ENCODE data around the gene EDN1.
"Not testable (repeated sequence)": the region's sequence is repeated elsewhere in the genome, so short reads cannot be mapped to it uniquely, and the experiment has no call there.

EDN1 gene

DNA sequence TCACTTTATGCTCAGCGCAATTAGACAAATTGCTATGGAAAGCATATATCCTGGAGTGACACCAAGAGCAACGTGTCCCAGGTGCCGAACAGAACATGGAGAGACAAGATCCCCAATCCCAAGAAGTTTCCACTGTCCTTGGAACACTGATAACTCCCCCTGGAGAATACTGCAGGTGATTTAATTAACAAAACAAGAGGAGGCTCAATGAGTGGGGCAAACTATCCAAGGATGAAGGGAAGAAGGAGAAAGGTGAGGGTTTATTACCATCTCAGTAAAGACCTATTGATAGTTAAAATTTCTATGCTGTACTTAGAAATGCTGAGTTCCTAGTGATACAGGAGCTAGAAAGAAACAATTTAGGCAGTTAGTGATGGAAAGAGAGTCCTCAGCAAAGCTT is 35.7 kb downstream of the EDN1 start:
- no peak for DNase-seq (ENCODE audit: low read depth)

DNA sequence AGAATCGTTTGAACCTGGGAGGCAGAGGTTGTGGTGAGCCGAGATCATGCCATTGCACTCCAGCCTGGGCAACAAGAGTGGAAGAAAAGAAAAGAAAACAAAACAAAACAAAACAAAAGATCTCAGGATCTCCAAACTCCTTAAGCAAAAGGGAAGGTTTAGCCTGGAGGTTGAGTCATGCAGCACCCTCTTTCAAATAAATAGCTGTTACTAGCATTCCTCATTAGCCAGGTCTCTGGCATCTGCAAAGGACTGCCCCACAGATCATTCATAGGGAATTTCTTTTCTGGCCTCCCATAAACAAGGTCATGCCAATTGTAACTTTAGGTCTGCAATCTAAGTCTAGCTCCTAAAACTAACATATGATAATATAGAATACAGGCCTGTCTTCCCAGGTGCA is 37.2 kb downstream of the EDN1 start:
- DNase-seq (ENCODE audit: low read depth), result no peak

DNA sequence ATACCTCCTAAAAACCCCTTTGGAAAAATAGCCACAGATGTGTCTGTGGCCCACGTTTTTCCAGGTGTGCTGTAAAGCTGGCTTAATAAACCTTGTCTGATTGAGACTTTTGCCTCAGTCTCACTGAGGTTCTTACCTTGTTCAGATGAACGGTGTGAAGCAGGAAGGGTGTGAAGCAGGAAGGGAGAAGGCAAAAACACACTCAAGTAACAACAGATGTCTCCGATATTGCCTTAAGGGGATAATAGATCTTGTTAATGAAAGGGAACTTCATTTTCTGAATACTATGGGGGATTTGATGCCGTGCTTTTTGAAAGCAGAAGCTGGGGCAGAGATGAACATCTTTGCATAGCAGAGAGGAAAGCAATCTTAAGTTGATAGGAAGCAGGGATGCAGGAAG is 37.8 kb downstream of the EDN1 start:
- no peak for DNase-seq (ENCODE audit: low read depth)

DNA sequence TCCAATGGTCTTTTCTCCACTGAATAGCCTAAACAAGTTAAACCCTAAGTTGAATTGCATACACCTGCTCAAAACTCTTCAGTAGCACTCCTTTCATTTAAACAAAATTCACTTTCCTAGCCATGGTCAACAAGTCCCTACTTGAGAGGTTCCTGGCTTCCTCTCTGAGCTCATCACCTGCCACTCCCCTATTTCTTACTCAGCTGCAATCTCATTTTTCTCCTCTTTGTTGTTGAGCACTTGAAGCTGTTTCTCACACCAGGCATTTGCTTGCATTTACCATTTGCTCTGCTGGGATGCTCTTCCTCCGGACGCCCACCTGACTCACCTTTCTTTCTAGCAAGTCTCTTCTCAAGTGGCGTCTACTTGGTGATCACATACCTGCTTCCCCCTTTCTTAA is 38.5 kb downstream of the EDN1 start:
- DNase-seq (ENCODE audit: low read depth), result no peak

DNA sequence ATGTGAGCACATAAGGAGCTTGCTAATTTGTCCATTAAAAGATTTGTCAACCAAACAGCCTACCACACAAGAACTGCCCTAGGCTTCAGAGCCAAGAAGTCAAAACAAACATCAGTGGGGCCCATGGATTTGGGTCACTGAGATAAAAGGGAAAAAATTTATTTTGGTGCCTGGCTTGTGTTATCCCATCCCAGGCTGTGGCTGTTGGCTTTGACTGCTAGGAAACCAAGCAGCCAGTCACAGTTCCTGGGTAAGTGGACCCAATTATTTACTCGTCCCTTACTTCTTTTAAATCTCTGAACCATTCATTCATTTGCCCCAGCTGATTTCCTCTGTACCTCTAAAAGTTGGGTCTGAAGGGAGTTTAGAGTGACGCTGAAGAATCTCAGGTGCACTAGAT is 41.3 kb downstream of the EDN1 start:
- DNase-seq (ENCODE audit: low read depth), result no peak

DNA sequence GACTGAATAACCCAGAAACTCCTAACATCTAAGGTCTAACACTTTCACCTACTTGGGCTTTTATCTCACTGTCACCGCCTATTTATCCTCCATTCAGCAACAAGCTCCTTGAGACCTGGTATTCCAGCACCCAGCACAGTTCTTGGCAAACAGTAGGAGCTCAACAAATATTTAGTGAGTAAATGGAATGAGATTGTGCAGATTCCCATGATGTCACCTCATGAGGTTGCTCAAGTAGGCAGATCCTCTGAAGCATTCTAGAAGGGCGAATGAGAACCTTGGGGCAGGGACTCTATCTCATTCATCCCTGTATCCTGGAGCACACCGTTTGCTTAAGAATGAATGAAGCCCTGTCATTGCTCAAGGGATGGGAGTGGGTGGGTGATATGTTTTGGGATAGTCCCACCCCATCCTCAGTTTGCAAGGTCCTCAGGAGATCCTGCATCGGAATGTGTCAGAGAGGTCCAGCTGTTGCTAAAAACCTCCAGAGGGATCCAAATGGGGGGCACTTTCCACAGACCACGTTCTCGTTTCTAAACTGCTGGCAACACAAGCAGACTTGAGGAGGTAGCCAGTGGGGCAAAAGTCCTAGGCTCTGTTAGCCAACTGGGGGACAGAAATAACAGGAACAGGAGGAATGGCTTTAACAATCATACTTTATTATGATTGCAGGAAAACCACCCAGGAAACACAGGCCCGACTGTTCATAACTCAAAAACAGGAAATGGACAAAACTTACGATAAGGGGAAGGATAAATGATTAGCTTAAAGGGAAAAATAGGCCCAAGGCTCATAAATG is 42.0 kb downstream of the EDN1 start:
- no peak for DNase-seq (ENCODE audit: low read depth)

DNA sequence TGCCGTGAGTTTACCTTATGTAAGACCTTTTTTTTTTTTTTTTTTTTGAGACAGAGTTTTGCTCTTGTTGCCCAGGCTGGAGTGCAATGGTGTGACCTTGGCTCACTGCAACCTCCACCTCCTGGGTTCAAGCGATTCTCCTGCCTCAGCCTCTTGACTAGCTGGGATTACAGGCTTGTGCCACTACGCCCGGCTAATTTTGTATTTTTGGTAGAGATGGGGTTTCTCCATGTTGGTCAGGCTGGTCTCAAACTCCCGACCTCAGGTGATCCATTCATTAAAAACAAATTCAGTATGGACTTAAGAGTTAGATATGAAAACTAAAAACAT is 42.6 kb downstream of the EDN1 start:
- not testable (repeated sequence) for DNase-seq (ENCODE audit: low read depth)

DNA sequence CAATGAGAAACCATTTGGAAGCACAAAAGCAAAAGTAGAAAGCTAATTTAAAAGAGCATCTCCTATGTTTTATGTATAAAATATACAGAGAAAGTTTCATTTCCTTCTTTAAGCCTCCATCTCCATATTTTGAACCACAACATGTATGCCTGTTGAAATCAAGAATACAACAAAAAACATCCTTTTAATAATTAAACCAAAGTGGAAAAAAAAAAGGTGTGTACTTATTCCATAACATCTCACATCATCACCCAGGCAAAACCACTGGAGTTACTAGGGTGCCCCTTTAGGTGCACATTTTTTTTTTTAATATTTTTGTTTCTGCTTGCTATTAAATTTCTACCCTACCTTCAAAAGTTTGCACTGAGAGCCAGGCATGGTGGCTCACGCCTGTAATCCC is 43.0 kb downstream of the EDN1 start:
- DNase-seq (ENCODE audit: low read depth), result no peak

DNA sequence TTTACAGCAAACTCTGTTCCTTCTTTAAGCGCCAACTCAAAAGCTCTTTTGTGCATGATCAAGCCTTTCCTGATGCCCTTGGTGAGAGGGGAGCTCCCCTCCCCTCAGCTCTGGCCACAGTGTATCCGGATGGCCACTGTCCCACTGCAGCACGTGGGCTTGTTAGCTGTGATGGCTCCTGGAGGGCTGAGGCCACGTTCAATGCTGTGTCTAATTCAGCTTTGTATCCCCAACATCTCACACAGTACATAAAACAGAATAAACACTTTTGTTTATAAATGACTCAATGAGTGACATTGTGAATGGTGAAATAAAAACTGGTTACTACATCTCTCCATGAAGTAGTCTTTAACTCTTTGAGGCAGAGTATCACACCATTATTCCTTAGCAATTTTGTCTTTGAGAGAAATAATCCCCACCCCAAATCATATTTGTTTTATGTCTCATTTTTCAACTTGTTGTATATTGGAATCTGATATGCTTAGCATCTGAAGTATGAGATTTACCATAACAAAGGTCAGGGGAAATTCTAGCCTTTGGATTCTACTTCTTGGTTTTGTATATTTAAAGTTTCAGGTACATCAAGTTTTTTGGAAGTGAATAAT is 44.5 kb downstream of the EDN1 start:
- no peak for DNase-seq (ENCODE audit: low read depth)

DNA sequence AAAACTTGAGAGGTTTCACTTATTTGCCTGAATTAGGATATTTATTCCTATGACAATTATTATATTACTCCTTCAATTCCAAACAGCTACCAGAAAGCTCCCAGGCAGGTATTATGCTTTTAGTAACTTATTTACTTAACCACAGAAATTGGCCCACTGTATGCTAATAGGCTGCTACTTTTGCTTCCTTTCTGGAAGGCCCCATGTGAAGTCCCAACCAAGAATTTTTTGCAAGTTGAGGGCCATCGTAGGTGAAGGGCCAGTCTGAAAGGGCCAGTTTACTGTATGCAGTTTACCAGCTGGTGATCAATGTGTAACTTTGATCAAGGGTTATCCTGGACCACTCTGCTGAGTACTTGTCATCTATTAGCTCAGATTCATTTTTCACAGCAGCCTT is 45.0 kb downstream of the EDN1 start:
- DNase-seq (ENCODE audit: low read depth), result no peak

DNA sequence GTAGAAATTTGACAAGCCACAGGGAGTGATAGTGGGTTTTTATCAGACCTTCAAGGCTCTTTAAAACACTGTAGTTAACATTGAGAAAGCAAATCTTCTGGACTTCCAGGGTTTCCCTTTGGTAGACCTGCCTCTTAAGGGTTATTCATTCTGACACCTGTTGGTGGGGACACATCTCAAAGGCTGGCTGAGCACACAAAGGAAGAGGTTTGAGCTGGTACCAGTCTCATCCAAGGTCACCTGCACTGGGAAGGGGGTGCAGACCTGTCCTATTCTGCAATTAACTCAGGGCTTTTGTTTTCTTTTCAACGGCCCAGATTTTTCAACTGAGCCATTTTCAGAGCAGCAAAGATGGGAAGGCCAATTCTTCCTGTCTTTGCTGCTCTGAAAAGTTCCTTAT is 45.6 kb downstream of the EDN1 start:
- DNase-seq (ENCODE audit: low read depth), result no peak

DNA sequence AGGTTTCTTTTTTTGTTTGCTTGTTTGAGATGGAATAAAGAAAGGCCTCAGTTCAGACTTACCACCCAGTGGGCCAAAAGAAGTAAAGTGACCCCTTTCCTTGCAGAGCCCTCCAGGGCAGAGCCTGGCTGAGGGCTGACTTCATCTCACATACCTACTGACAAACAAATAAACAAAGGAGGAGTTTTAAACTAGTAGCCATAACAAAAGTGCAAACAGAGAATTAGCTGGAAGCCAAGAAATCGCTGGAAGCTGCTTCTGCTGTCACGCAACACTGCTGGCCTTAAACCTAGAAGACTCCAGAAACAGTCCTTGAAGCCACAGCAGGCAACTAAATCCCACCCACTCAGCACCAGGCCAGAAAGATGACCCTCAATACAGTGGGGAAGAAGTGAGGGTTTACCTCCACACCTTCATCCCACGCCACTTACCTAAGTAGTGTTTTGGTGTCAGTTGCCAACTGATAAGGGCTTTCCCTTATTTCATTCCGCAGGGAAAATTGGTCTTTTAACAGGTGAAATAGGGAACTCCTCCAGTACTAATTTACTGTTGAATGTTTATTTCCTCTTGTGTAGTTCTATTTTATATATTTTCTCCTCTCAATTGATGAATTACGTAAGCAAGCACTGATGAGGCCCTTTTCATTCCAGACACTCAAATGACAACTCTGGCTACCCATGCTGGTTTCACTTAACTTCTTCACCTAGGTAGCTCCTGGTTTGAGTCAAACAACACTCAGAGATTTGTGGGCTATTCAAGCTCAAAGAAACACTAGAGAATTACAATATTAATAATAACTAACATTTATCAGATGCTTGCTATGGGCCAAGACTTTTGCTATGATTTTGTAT is 46.2 kb downstream of the EDN1 start:
- no peak for DNase-seq (ENCODE audit: low read depth)

DNA sequence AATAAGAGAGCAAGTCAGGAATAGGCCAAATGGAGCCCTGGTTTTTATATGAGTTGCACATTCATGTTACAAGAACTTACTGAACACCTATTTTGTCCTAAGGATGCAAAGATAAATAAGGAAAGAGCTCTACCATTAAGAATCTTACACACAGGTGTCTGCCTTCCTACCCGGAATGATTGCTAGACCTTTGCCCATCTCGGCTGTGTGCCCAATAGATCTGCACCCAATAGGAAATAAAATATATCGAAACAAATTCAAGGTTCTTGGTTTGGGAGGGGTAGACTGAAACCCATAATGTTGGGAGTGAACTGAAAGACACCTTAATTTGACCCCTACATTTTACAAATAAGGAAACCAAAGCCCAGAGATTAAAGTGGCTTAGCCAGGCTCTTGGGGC is 48.9 kb downstream of the EDN1 start:
- no peak for DNase-seq (ENCODE audit: low read depth)

DNA sequence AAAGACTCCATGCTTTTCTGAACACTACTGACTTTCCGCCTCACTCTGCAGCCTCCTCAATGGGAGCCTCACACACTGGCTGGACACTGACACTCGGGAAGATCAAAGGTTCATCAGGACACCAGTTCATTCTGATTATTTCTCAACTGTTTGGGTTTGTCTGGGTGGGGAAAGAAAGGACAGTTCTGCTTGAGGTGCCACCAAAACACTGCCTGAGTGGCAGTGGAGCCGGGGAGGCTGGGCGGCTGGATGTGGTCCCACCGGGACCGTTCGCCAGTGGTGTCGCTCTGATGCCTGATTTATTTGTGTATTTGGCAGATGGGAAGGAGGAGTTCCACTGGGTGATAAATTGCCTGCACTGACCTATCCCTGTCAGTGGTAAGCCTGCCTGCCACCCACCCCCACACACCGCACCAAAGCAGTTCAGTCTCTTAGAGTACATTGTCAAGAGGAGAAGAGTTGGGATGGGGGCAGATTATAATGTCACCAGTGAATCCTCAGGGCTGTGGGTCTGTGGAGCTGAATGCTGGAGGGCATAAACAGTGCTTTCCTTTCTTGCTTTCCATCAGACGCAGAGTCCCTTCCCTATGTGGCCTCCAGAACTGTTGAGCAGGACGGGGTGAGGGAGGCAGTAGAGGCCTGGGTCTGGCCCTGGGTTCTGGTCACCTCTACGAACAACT is 49.8 kb downstream of the EDN1 start:
- DNase-seq (ENCODE audit: low read depth), result no peak

DNA sequence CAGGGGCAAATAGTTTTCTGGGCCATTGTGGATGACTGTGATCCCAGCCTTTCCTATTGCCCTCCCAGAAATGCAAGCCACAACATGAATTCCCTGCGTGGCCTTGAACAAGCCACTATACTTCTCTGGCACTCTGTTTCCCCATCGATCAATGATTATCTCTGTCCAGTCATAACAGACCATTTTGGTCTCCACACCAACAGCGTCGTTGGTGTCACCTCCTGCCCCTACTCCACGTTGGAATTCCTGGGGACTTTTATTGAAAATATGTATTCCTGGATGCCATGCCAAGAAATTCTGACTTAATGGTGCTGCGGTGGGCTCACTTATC is 50.3 kb downstream of the EDN1 start:
- no peak for DNase-seq (ENCODE audit: low read depth)

DNA sequence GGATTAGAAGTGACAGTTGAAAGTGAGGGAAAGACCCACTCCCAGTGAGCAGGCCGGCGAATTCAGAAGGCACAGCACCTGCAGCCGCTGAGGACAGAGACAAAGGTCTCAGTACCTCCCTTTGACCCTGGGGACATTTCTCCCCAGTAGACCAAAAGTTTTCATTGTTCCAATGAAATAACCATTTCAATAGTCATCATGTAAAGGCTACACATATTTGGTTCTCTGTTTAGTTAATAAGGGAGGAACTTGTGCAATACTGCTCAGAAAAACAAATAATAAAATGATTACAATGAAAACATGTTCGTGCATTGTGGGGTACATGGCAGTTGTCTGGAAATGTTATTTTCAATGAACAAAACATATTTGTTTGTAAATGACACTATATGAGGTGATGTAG is 52.5 kb downstream of the EDN1 start:
- DNase-seq (ENCODE audit: low read depth), result no peak

DNA sequence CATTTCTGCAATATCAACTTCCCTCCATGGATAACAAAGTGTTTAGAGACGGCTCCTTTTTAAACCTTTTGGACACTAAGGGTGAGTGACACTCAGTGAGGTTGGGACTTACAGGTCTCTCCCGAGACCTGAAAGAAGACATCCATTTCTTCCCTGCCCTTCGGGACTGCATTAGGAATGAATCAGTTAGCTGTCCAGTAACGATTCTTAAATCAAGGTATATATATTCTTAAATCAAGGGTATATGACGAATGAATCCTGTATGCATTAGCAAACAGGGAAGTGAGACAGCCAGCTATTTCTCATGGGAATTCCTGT is 52.9 kb downstream of the EDN1 start:
- DNase-seq (ENCODE audit: low read depth), result no peak

DNA sequence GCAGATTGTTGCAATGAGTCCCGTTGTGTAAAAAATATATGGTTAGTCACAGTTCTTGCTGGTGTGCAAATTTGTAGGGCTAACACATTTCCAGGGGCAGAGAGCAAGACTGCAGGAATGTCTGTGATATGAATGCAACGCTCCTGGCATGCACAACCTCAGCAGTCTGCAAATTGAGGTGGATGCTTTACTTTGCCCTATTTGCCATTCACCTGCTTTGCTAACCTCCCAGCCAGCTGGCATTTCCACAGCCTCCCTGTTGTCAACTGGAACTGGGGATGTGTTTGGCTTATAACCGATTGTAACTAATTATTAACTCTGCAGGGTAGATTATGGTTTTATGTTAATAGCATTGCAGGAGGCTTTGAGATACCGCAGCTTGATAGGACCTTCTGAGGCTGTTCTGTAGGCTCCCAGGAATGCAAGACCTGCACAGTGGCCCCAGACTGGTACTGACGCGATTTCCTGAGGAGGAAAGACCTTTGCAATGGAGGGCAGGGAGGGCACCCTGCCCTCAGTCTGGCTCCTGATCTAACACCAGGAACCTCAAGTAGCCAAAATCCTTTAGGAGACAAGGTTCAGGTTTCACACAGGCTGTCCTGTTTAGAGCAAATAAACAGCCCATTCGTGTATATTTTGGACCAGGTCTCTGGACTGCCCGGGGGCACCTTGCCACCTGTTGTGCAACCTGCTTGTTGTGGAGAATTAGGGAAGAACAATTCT is 53.4 kb downstream of the EDN1 start:
- no peak for DNase-seq (ENCODE audit: low read depth)

DNA sequence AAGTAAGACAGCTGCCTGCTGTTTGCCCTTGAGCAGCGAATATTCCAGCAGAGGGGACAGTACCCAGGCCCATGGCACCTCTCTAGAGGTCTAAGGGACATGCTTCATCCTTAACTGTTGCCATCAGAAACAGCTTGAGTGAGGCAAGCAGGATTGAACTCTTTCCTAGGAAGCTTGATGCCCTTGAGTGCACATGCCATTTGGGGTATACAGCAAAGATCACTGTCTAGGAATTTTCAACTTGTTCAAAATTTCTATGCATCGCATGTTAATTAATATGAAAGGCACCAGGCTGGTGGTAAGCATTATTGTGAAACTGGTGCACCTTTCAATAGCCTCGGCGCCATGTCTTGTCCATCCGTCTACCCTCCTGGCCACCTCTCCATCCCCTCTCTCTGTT is 54.1 kb downstream of the EDN1 start:
- DNase-seq (ENCODE audit: low read depth), result no peak

DNA sequence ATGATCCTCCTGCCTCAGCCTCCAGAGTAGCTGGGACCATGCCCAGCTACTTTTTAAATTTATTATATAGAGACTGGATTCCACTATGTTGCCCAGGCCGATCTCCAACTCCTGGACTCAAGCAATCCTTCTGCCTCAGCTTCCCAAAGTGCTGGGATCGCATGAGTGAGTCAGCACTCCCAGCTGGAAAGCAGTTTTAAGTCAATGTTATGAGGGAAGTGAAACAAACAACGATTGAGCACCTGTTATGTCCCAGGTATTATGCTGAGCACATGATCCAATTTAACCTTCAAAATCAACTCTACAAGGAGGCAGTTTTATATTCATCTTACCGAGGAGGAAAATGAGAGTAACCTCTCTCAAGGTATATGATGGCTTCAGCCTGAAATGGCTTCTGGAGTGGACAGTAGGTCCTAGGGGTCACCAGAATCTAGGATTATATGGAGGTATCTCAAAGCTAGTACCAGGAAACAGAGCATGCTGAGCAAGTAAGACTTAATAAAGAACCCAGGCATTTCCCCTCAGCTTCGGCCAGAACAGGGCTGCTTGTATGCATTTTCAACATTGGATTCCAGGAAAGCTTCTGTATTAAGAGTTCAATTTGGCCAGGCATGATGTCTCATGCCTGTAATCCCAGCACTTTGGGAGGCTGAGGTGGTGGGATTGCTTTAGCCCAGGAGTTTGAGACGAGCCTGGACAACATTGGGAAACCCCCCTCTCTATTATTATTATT is 55.0 kb downstream of the EDN1 start:
- no peak for DNase-seq (ENCODE audit: low read depth)

DNA sequence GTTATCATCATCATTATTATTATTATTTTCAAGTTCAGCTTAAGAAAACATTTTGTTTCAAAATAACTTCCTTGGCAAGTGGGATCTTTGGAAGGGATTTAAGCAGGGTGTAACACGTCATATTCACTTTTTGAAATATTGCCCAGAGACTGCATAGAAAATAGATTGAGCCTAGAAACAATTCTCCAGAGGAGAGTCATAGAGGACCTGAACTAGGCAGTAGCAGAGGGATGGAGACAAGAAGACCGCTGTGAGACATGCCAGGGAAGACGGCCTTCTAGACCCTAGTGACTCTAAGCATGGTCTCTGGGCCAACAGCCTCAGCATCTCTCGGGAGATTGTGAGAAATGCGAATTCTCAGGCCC is 55.5 kb downstream of the EDN1 start:
- no peak for DNase-seq (ENCODE audit: low read depth)

All from stimulated activated CD4-positive, alpha-beta T cell treated with anti-CD3 and anti-CD28 coated beads, Interleukin-2, amount 100 ng/mL, for 4 hours (primary cell).